ENCODE measurements around the gene MYBPH.

Gene MYBPH

DNA sequence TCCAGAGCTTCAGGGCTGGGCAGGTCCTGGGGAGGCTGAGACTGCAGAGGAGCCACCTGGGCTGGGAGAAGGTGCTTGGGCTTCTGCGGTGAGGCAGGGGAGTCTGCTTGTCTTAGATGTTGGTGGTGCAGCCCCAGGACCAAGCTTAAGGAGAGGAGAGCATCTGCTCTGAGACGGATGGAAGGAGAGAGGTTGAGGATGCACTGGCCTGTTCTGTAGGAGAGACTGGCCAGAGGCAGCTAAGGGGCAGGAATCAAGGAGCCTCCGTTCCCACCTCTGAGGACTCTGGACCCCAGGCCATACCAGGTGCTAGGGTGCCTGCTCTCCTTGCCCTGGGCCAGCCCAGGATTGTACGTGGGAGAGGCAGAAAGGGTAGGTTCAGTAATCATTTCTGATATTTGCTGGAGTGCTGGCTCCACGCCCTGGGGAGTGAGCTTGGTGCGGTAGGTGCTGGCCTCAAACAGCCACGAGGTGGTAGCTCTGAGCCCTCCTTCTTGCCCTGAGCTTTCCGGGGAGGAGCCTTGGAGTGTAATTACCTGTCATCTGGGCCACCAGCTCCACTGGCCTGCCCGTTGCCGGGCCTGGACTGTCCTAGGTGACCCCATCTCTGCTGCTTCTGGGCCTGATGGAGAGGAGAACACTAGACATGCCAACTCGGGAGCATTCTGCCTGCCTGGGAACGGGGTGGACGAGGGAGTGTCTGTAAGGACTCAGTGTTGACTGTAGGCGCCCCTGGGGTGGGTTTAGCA is 9.3 kb downstream of the MYBPH start:
- no peak for DNase-seq (ENCODE audit: low read depth)

DNA sequence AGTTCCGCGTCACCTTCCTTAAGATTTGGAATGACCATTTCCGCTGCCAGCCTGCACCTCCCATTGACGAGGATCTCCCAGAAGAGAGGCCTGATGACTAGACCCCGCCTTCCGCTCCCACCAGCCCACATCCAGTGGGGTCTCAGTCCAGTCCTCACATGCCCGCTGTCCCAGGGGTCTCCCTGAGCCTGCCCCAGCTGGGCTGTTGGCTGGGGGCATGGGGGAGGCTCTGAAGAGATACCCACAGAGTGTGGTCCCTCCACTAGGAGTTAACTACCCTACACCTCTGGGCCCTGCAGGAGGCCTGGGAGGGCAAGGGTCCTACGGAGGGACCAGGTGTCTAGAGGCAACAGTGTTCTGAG is 9.8 kb downstream of the MYBPH start:
- no peak for DNase-seq (ENCODE audit: low read depth)

GRCh38 chr1:203165101-203165799 is 10.4 kb downstream of the MYBPH start:
- no peak for DNase-seq (ENCODE audit: low read depth)

GRCh38 chr1:203163891-203164635 is 11.6 kb downstream of the MYBPH start:
- DNase-seq (ENCODE audit: low read depth), result no peak

DNA sequence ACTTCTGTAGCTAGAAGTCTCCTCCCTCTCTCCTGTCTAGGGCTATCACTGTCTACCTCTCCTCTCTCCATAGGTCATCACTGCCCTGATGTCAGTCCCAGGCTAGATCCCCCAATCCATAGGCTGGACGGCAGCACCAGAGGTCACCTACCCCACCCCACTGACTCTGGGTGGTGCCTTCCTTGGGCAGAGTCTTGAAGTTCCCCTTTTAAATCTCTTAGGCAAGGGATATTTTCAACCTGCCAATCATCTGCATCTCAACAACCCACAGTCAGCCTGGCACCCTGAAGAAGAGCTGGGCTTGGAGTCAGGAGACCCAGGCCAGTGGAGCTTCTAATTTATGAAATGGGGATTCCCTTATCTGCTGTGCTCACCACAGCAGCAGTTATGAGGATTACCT is 13.2 kb downstream of the MYBPH start:
- DNase-seq (ENCODE audit: low read depth), result no peak

GRCh38 chr1:203161703-203162102 is 13.9 kb downstream of the MYBPH start:
- no peak for DNase-seq (ENCODE audit: low read depth)

DNA sequence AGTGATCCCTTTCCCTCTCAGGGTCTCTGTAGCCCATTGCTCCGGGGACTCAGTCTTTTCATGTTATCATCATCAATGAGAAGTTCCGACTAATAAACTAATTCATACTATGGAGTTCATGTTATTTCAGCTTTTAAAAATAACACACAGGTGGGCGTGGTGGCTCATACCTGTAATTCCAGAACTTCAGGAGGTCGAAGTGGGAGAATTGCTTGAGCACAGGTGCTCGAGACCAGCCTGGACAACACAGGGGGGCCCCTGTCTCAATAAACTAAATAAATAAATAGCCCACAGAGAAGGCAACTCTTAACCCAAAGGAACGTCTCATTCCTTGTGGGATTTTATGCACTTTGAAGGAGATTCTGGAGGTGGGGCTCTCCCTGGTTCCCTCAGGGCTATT is 14.5 kb downstream of the MYBPH start:
- DNase-seq (ENCODE audit: low read depth), result no peak

- DNase-seq (ENCODE audit: low read depth), result no peak
These were observed 15.8 kb downstream of the MYBPH start for GRCh38 chr1:203159844-203160243.

DNA sequence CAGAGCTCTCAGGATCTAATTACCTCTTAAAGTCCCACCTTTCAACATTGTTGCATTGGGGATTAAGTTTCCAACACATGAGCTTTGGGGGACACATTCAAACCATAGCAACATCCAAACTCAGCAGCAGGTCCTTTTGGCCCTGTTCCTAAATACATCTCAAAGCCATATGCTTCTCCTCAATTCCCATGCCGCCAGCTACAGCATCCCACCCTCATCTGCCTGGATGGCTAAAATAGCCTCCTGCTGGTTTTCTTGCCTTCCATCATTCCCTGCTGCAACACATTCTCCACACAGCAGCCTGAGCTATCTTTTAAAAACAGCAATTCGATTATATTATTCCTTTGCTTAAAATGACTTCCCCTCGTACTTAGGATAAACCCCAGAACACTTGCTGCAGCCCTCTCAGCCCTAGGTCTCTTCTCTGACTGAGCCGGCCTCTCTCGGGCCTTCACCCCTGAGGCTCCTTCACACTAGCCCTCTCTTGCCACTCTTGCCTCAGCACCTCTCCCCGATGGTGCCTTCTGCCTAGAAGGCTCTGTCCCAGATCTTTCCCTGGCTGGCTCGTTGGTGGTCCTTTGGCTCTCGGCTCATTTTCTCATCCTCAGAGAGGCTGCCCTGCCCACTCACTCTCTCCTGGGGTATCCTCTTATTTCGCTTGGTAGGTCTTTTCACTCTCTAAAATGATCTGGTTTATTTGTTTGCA is 16.5 kb downstream of the MYBPH start:
- no peak for DNase-seq (ENCODE audit: low read depth)

DNA sequence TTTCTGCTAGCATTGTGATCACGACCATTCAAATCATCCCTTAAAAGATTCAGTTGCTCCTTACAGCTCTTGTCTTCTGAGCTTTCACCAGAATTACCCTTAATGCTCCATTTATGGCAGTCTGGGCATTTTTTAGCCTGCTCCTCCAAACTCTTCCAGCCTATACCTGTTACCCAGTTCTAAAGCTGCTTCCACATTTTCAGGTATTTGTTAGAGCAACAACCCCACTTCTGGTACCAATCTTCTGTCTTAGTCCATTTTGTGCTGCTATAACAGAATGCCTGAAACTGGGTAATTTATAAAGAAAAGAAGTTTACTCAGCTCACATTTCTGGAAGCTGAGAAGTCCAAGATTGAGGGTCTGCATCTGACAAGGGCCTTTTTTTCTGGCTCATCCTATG is 17.2 kb downstream of the MYBPH start:
- DNase-seq (ENCODE audit: low read depth), result no peak

- DNase-seq (ENCODE audit: low read depth), result no peak
These were observed 19.3 kb downstream of the MYBPH start for GRCh38 chr1:203156280-203156679.

GRCh38 chr1:203153989-203154821 is 21.4 kb downstream of the MYBPH start:
- no peak for DNase-seq (ENCODE audit: low read depth)

DNA sequence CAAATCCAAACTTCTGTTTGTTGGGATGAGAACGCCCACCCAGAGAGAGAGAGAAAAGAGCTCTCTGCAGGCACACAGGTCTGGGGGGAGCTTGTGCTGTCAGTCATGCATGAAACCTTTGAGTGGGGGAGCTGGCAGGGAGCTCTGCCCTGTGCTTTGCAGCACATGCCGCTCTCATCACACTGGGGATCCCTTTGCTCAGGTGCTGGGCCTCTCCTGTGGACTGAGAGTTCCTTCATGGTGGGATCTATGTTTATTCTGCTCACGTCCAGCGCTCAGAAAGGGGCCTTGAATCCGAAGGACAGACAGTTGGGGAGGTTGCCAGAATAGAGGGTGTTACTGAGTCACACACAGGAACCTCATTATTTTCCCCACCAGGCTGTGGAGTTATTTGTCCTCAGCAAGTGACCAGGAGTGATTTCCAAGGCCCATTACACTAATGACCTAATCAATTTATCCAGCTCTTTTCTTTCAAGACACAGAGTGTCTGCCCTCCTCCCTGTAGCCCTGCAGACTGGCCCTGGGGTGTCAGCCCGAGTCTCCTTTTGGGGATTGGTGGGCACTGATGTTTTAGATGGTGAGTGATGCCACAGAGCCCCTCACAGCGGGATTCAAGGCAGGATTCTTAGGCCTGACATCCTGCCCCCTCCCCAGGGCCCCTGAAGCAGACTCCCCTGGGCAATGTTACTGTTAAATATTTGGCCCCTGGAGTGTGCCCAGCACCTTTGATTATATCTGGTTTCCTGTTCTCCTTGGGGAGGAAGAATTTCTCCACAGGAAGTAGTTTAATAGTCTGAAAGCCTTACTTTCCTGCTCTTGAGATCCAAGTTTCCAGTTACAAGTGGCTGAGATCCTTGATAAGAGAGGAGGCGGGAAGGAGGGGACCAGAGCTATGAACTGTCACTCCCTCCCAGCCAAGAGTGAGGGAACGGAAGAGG is 22.3 kb downstream of the MYBPH start:
- no peak for DNase-seq (ENCODE audit: low read depth)

GRCh38 chr1:203152158-203153034 is 23.2 kb downstream of the MYBPH start:
- no peak for DNase-seq (ENCODE audit: low read depth)

DNA sequence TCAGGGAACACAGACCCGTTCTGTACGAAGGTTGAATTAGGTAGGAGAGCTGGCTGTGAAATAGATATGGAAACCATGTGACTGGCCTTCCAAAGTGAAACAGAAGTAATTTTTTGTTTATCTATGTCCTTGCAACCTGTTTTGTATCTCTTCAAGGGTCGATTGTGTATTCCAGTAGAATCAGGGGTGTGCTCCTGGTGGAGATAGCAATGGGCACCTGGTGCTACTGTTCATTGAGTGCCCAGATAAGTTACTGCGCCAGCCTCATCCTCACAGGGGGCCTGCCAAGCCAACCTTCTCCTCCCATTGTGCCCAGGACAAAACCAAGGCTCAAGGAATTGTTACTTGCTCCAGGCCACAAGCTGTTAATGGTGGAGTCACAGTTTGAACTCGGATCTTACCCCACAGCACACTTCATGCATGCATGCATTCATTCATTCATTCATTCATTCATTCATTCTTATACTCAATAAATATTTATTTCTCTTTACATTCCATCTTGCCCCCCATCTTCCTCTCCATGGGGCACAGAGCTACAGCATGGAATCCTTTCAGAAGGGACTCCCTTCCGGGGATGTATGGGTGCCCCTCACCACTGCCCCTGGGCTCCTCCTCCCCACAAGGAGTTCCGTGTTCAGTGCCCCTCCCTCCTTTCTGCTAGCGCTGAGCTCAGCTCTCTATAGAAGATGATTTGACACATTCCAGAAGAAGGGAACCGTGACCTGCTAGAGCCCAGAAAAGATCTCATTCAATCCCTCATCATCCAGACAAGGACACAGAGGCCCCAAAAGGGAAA is 24.1 kb downstream of the MYBPH start:
- DNase-seq (ENCODE audit: low read depth), result no peak

DNA sequence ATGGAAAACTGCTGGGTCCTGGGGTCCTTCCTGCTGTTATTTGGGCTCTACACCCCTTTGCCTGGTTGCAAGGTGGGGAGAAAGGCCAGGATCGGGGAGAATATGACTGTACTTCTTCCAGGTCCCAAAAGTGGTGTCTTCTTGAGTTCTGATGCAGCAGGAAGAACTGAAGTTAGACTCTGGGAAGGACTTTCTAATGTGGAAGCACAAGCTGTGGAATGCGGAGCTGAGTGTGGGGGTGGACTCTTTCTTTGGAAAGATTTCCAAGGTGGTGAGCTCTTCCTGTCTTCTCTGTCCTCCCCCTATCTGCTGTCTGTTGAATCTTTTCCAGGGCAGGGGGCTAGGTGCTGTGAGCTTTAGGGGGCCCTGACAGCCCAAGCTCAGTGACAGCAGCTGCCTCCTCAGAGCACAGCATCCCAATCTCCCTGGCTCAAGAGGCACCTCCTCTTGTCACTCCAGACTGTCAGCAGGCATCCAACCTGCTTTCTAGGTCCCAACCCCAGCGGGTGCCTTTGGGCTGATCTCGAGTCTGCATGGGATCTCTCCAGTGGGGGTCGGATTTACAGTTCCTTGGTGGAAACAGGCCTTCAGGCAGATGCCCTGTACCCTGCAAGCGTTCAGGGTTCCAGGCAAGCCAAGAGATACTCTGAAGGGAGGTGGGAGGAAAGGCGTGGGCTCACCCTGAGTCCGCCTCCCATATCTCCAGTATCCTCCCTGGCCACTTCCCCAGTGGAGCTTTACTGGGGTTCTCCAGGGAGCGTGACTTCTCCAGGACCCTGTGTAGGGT is 24.9 kb downstream of the MYBPH start:
- no peak for DNase-seq (ENCODE audit: low read depth)

DNA sequence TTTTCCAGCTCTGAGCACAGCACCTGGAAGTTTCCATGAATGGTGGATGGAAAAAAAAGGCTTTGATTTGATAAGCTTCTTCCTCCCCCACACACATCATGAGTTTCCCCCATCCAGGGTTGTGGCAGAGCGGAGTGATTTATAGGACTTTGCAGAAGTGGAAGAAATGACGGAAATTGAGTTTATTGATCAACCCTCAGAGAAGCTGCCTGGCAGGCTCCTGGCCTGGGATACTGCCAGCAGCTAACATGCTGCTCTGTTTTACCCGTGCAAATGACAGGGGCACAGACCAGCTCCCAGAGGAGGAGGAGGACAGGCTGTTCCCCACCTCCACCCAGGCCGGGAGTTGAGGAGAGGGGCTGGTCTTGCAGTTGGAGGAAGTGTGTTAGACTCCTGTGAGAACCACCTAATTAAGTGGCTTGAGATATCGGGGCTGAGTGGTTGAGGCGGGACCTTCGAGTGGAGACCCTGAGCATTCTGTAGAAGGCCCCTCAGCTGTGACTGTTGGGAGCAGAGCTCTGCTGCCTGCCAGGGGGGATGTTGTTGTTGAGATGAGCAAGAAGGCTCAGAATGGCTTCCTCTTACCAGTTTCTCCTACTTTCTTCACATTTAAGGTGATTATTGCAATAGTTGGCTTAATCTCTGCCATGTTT is 26.3 kb downstream of the MYBPH start:
- no peak for DNase-seq (ENCODE audit: low read depth)
